H1 (cell line): Measurements from ENCODE around the gene GRB7. TPM values are rescaled to one million over a fixed set of nuclear protein-coding genes. Genes with fewer than 3 reads are reported as not detected.

Experiments
- ATF3 ChIP-seq: IDR thresholded peaks from 2 replicates; pipeline ENCODE4 v1.6.1; 2011; ENCODE audit warnings: low read depth, mild to moderate bottlenecking, low read length; ENCODE audit not compliant: insufficient read depth
- HDAC2 ChIP-seq, 2 experiments: fragments of 300-600 bp in 1 of 2; sonication (generic) in 1 of 2; IDR thresholded peaks; 2 replicates each; pipeline ENCODE4 v1.6.1; 2011 to 2012; ENCODE audit warnings: low read depth in 2 of 2, low read length in 2 of 2, mild to moderate bottlenecking in 2 of 2, moderate library complexity in 2 of 2, borderline replicate concordance in 1 of 2, inconsistent platforms in 1 of 2
- RNF2 ChIP-seq: fragments of 200-900, 300-1000 bp; sonication (generic); IDR thresholded peaks from 2 replicates; pipeline ENCODE4 v1.7.1; 2016; ENCODE audit warnings: borderline replicate concordance, low read depth, mild to moderate bottlenecking, antibody characterized with exemption, low read length; ENCODE audit not compliant: poor library complexity, severe bottlenecking; ENCODE audit errors: missing control alignments
- SP1 ChIP-seq: IDR thresholded peaks from 2 replicates; pipeline ENCODE4 v1.6.1; 2011; ENCODE audit warnings: low read depth, low read length
- polyA plus RNA-seq, 7 experiments: library from polyadenylated mRNA; depleted of rRNA in 3 of 7; stranded (reverse) in 5 of 7; unstranded in 2 of 7; fragments of >200 nt in 5 of 7; fragments of 200-250 nt in 2 of 7; gene quantifications; 1 replicate in 5 of 7; 2 replicates in 1 of 7; 4 replicates in 1 of 7; pipeline versions ENCODE4 v1.2.1 to v1.2.3, GENCODE V29; 2011 to 2013; ENCODE audit warnings: missing spikeins in 2 of 7, mixed read lengths in 2 of 7
- total RNA-seq: library from RNA; stranded (reverse); fragmentation: NEBNext Ultra II Directional; extraction: Animal tissue kit (Norgen Biotek cat#: 25700); gene quantifications from 2 replicates; pipeline ENCODE4 v1.2.1, GENCODE V29; 2021

The GRB7 gene
- total and polyA plus RNA-seq, 2 of the 8 experiments (the other 6 are each of a cell fraction or from before 2014, with no cell fraction given): 32.2 to 41.5 TPM

DNA sequence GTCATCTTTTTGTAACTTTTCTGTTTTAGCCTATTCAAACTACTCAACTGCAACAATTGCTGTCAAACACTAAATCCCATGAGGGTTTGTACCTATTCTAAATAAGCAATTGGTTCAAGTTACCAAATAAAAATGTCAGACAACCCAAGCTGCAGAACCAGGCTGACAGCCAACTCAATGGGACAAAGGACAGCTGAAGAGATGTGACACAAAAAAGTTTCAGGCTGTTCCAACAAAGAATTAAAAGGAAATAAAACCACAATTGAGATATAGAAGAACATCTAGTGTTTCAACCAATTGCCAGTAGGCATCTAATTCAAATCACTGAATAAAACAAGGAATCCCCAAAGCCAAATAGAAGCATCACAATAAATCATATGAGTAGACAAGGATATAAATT lies 49.3 kb downstream of the GRB7 start (continued):
- no peak for TF ChIP-seq HDAC2 (IDR thresholded peaks at IDR 0.05; ENCODE audit: borderline replicate concordance in 1 of 2, low read depth in 2 of 2, low read length in 2 of 2)
- TF ChIP-seq ATF3: no peak
- no peak for TF ChIP-seq RNF2
- no peak for TF ChIP-seq SP1
